Right lobe of liver (tissue), 6 donors: ENCODE data around the gene DNAJB8. TPM values are rescaled to one million over a fixed set of nuclear protein-coding genes. Genes with fewer than 3 reads are reported as not detected.

Experiments used
- ATAC-seq, 4 donors: fragments of 200-7000 bp; cut with Tn5 transposase; one replicate each; pipeline ENCODE4 v1.9.1; 2020; ENCODE audit warnings: mild to moderate bottlenecking in 4 of 4, moderate library complexity in 4 of 4
- DNase-seq, 3 donors: peaks; one replicate each; pipeline ENCODE4 v3.0.0-alpha.2; 2020
- H3K27ac ChIP-seq, 3 donors: fragments of 200-600 bp; one replicate each; pipeline ENCODE4 v1.8.0; 2022
- H3K27me3 ChIP-seq, 2 donors: fragments of 200-600 bp; one replicate each; pipeline ENCODE4 v1.8.0; 2022
- H3K36me3 ChIP-seq, 4 donors: fragments of 200-600 bp; sonication (generic) in 1 of 4; one replicate each; pipeline versions ENCODE4 v1.5.1 to v1.8.0; 2017 to 2022; ENCODE audit warnings: control low read depth in 1 of 4
- H3K4me1 ChIP-seq, 4 donors: fragments of 200-600 bp; sonication (generic) in 1 of 4; one replicate each; pipeline versions ENCODE4 v1.5.1 to v1.8.0; 2017 to 2022; ENCODE audit warnings: control low read depth in 1 of 4
- H3K4me3 ChIP-seq, 3 donors: fragments of 200-600 bp; one replicate each; pipeline ENCODE4 v1.8.0; 2022
- H3K9me3 ChIP-seq, 4 donors: fragments of 200-600 bp; sonication (generic) in 1 of 4; one replicate each; pipeline versions ENCODE4 v1.5.1 to v1.8.0; 2017 to 2022; ENCODE audit warnings: control low read depth in 1 of 4
- POLR2A ChIP-seq: fragments of 450-650 bp; IDR thresholded peaks from one replicate; pipeline ENCODE4 v1.6.1; 2017; ENCODE audit warnings: antibody characterized with exemption, mild to moderate bottlenecking
- whole genome bisulfite sequencing: methylation state at CpG from one replicate; pipeline ENCODE4 v1.1.6; 2018; ENCODE audit warnings: low coverage, low lambda C conversion rate; ENCODE audit not compliant: insufficient coverage; ENCODE audit errors: missing lambda C conversion rate; 5-methylcytosine and 5-hydroxymethylcytosine counted together
- intact Hi-C, 2 donors: fragments of 100-400 bp; cut with DNase I; formaldehyde crosslinking; loops; one replicate each; pipeline versions ENCODE4 v1.11.2 to v1.14.1; 2022
- total RNA-seq, 6 experiments: library from RNA; depleted of rRNA in 2 of 6; stranded (reverse); fragments of >200 nt in 2 of 6; fragmentation: NEBNext Ultra II Directional in 3 of 6; extraction: Animal tissue kit (Norgen Biotek cat#: 25700) in 3 of 6; gene quantifications; one replicate each; pipeline versions ENCODE4 v1.1.0 to v1.2.4, GENCODE V29; 2016 to 2023
- TF ChIP-seq, protein P1 (sequence below), 4 donors: fragments of 200-600 bp in 3 of 4; fragments of 450-650 bp in 1 of 4; IDR thresholded peaks; one replicate each; pipeline versions ENCODE4 v1.5.1 to v1.8.0; 2016 to 2022; ENCODE audit warnings: antibody characterized with exemption in 4 of 4, mild to moderate bottlenecking in 2 of 4
- donor health status: DM: no; HTN: yes; CAD: no.
- donor health status: DM: no; HTN: no; CAD: no.
- donor health status: DM: no; HTN: no; CAD: no.
- donor health status: DM: no; HTN: yes; CAD: no.
- donor health status: DM: no; HTN: yes; CAD: no.

The DNAJB8 gene
- total RNA-seq, 6 experiments from 2014 or later, result not detected

DNA sequence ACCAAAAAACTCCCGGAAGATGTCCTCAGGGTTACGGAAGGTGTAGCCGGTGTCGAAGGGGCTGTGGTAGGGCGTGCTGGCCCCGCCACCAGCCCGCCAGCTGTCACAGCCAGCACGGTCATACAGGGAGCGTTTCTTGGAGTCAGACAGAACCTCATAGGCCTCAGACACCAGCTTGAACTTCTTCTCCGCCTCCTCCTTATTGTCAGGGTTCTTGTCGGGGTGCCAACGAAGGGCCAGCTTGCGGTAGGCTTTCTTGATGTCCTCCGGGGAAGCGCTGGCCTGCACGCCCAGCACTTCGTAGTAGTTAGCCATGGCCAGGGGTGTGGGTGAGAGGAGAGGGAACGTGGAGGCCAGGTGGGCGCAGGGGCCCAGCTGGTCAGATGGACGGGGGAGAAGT is 3.8 kb downstream of the DNAJB8 start:
- ATAC-seq (no peak), DNase-seq (no peak)
- Histone ChIP-seq H3K4me1 (no peaks in the 10 kb centered on the region), H3K4me3 (no peak overlapping the region), H3K9me3 (no peaks in the 10 kb centered on the region), H3K27me3 (no peaks in the 10 kb centered on the region), H3K36me3 (no peaks in the 10 kb centered on the region), H3K27ac (no peak overlapping the region)
- TF ChIP-seq, protein P1, sequence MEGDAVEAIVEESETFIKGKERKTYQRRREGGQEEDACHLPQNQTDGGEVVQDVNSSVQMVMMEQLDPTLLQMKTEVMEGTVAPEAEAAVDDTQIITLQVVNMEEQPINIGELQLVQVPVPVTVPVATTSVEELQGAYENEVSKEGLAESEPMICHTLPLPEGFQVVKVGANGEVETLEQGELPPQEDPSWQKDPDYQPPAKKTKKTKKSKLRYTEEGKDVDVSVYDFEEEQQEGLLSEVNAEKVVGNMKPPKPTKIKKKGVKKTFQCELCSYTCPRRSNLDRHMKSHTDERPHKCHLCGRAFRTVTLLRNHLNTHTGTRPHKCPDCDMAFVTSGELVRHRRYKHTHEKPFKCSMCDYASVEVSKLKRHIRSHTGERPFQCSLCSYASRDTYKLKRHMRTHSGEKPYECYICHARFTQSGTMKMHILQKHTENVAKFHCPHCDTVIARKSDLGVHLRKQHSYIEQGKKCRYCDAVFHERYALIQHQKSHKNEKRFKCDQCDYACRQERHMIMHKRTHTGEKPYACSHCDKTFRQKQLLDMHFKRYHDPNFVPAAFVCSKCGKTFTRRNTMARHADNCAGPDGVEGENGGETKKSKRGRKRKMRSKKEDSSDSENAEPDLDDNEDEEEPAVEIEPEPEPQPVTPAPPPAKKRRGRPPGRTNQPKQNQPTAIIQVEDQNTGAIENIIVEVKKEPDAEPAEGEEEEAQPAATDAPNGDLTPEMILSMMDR (IDR thresholded peaks at IDR 0.05), result no peak
- no peak for TF ChIP-seq POLR2A
- WGBS, result 88% methylated on average over 10 of the region's 20 CpGs
- intact Hi-C loops, result no loop called here

DNA sequence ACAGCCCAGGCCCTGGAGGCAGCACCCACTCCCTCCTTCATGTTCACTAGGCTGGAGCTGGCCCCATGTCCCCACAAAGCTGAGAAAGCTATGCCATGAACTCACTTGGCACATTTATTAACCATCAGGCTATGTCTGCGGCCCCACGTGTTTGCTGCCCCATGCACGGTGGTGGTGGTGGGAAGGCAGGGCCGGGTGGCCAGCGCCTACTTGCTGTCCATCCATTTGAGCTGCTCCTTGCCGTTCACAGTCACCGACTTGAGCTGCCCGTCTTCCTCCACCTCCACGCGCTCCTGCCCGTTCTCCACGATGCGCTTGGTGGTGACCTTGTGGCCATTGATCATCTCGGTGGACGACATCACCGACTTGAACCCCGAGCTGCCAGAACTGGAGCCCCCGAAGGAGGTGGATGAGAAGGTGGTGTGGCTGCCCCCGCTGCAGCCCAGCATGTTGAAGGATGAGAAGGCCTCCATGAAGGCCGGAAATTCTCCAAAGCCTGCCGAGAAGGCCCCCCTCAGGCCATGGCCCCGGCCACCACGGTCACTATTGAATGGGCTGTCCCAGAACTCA is 4.3 kb downstream of the DNAJB8 start:
- TF ChIP-seq POLR2A, result no peak
- TF ChIP-seq, protein P1 (IDR thresholded peaks at IDR 0.05), result no peak
- Histone ChIP-seq H3K27me3 (no peaks in the 10 kb centered on the region), H3K9me3 (no peaks in the 10 kb centered on the region), H3K4me3 (no peak overlapping the region), H3K4me1 (no peaks in the 10 kb centered on the region), H3K27ac (no peak overlapping the region), H3K36me3 (no peaks in the 10 kb centered on the region)
- 67% methylated on average over 6 of the region's 23 CpGs for WGBS
- ATAC-seq (no peak), DNase-seq (no peak)
- intact Hi-C loops, result no loop called here

DNA sequence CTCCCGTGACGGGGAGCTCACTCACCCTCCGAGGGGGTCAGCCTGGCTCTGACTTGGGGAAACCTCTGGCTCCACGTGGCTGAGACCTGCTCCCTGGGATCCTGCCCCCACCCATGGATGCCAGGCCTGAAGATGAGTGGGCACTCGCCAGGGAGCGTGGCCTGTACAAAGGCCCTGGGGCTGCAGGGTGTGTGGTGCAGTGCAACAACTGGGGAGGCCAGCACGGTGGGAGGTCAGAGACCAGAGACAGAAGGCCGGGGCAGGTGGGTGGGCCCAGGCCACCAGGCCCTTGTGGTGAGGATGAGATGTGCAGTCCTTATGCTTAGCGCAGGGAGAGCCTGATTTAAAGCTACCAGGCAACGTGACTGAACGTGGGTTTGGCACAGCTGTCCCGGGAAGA is 5.0 kb downstream of the DNAJB8 start:
- H3K36me3 ChIP-seq, result no peaks in the 10 kb centered on the region
- TF ChIP-seq, protein P1 (IDR thresholded peaks at IDR 0.05), result no peak
- TF ChIP-seq POLR2A, result no peak
- DNase-seq (no peak), ATAC-seq (no peak)
- no peak overlapping the region for H3K27ac ChIP-seq
- H3K4me1 ChIP-seq, result no peaks in the 10 kb centered on the region
- no peaks in the 10 kb centered on the region for H3K27me3 ChIP-seq
- 75% methylated on average over 9 of the region's 12 CpGs for WGBS
- intact Hi-C loops, result no loop called here
- H3K9me3 ChIP-seq, result no peaks in the 10 kb centered on the region
- H3K4me3 ChIP-seq, result no peak overlapping the region

DNA sequence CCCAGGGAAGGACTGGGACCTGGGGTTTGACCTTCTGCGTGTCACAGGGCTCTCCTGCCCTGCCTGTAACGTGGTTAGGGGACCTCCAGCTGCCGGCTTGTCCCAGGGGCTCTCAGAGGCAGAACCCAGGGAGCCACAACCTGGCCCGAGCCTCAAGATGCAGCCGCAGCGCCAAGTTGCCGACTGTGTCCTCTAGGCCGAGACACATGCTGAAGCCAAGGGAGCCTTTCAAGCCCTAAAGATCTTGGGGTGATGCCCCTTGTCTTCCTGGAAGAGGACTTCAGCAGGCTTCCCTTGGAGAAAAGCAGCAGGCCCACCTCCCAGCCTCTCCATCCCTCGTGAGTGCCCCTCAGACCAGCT is 7.2 kb downstream of the DNAJB8 start:
- no peaks in the 10 kb centered on the region for H3K36me3 ChIP-seq
- no CpG with 5 or more reads among the region's 9 CpGs for WGBS
- no peak for ATAC-seq
- DNase-seq, result no peak
- H3K27ac ChIP-seq, result no peak overlapping the region
- no peaks in the 10 kb centered on the region for H3K4me1 ChIP-seq
- intact Hi-C loops, result no loop called here
- H3K27me3 ChIP-seq, result no peaks in the 10 kb centered on the region
- H3K4me3 ChIP-seq, result no peak overlapping the region
- H3K9me3 ChIP-seq, result no peaks in the 10 kb centered on the region
- TF ChIP-seq, protein P1 (IDR thresholded peaks at IDR 0.05), result no peak
- TF ChIP-seq POLR2A, result no peak
